Activated CD4-positive, alpha-beta T cell treated with anti-CD3 and anti-CD28 coated beads, Interleukin-2, amount 10 ng/mL, durations not matched to agents 7 days and 5 days (primary cell): ENCODE results near the gene PPARD. TPM values are rescaled to one million over a fixed set of nuclear protein-coding genes. Genes with fewer than 3 reads are reported as not detected.
A peak's percentile ranks its signal among the peaks of the same experiment; 100 is the strongest.

Source experiments
- CTCF ChIA-PET: fragments of 350-600 bp; sonication (Branson Sonifier 250); formaldehyde crosslinking; loops from one replicate; lab custom pipeline; 2021; ENCODE audit warnings: antibody characterized with exemption; lab: Charles Lee
- POLR2A ChIA-PET: fragments of 350-600 bp; sonication (Branson Sonifier 250); formaldehyde crosslinking; loops from one replicate; lab custom pipeline; 2021; ENCODE audit warnings: antibody characterized with exemption; lab: Charles Lee
- DNase-seq: peaks from one replicate; pipeline ENCODE4 v3.0.0-alpha.2; 2020
- H3K27ac Mint-ChIP-seq: one replicate; pipeline ENCODE4 v1.8.0; 2021; ENCODE audit warnings: mild to moderate bottlenecking, moderate library complexity, mixed read lengths
- H3K27me3 Mint-ChIP-seq: one replicate; pipeline ENCODE4 v1.8.0; 2021; ENCODE audit warnings: mixed read lengths
- H3K36me3 Mint-ChIP-seq: one replicate; pipeline ENCODE4 v1.8.0; 2021; ENCODE audit warnings: low read depth, mixed read lengths
- H3K4me1 Mint-ChIP-seq: one replicate; pipeline ENCODE4 v1.8.0; 2021; ENCODE audit warnings: mixed read lengths
- H3K4me3 Mint-ChIP-seq: one replicate; pipeline ENCODE4 v1.8.0; 2021; ENCODE audit warnings: mild to moderate bottlenecking, moderate library complexity, mixed read lengths
- H3K9me3 Mint-ChIP-seq: one replicate; pipeline ENCODE4 v1.8.0; 2021; ENCODE audit warnings: mixed read lengths
- total RNA-seq, 2 experiments: library from RNA; stranded (reverse); gene quantifications; one replicate each; pipeline ENCODE4 v1.2.3, GENCODE V29; 2021

PPARD gene
- total RNA-seq, 2 experiments from 2014 or later, result 24.4 to 25.8 TPM

GRCh38 chr6:35392773-35393672, 50.7 kb downstream of the PPARD start:
- Mint-ChIP-seq H3K9me3 (no peaks in the 10 kb centered on the region), H3K27me3 (no peaks in the 10 kb centered on the region), H3K36me3 (peaks cover 11% of the 10 kb centered on the region), H3K27ac (peak overlapping the region; percentile 96), H3K4me1 (peaks cover 55% of the 10 kb centered on the region), H3K4me3 (no peak overlapping the region)
- CTCF ChIA-PET, result no interaction called here
- POLR2A ChIA-PET, result no interaction called here
- DNase-seq, result no peak

- H3K36me3 Mint-ChIP-seq, result peaks cover 12% of the 10 kb centered on the region
- POLR2A ChIA-PET, result no interaction called here
- peak overlapping the region; percentile 73 for H3K27ac Mint-ChIP-seq
- H3K4me1 Mint-ChIP-seq, result peaks cover 45% of the 10 kb centered on the region
- H3K27me3 Mint-ChIP-seq, result no peaks in the 10 kb centered on the region
- CTCF ChIA-PET, result interaction anchor here (1.3 kb wide), 1 partner anchor 55 kb away, joined by 3 read pairs; no protein-coding TSS in a partner anchor
- no peaks in the 10 kb centered on the region for H3K9me3 Mint-ChIP-seq
- no peak overlapping the region for H3K4me3 Mint-ChIP-seq
- no peak for DNase-seq
Observed at GRCh38 chr6:35396991-35397390, 54.6 kb downstream of the PPARD start.

DNA sequence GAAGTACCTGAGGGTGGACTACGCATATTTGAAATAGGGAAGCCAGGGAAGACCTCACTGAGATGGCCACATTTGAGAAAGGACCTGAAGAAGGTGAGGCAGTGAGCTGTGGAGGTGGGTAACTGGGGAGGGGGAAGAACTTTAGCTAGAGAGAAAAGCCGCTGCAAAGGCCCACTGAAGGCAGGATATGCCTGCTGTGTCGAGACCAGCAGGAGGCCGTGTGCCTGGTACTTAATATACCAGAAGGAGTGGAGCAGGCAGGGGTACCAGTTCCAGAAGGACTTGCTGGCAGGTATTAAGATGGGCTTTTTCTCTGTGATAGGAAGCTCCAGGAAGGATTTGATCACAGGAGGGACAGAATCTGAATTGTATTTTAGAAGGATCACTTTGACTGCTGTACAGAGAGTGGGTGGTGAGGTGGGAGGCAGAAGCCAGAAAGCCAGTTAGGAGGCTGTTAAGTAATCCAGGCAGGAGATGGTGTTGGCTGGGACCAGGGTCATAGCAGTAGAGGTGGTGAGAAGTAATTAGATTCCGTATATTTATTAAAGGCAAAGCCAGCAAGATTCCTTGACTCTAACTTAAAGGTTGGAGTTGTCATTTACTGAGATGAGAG, 55.6 kb downstream of the PPARD start:
- Mint-ChIP-seq H3K4me3 (no peak overlapping the region), H3K4me1 (peaks cover 40% of the 10 kb centered on the region), H3K9me3 (no peaks in the 10 kb centered on the region), H3K36me3 (peaks cover 12% of the 10 kb centered on the region), H3K27ac (peak overlapping the region; percentile 3), H3K27me3 (no peaks in the 10 kb centered on the region)
- ChIA-PET POLR2A (no interaction called here), CTCF (interaction anchor here (0.5 to 1.9 kb wide), 2 partner anchors 18 to 1141 kb away, joined by 3 to 5 read pairs; no protein-coding TSS in a partner anchor)
- DNase-seq, result no peak

DNA sequence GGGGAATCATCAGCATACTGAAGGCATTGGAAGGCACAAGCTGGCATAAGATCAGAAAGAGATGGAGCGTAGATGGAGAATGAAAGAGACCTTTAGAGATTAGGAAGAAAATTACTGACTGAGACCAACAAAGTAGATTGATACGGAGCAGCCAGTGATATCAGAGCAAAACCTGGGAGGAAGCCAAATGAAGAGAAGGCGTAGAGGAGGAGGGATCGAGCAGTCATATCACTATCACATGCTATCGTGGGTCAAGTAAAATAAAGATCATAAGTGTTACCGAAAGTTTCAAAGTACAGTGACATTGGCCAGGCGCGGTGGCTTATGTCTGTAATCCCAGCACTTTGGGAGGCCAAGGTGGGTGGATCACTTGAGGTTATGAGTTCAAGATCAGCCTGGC, 56.2 kb downstream of the PPARD start:
- H3K4me1 Mint-ChIP-seq, result peaks cover 34% of the 10 kb centered on the region
- H3K27me3 Mint-ChIP-seq, result no peaks in the 10 kb centered on the region
- H3K27ac Mint-ChIP-seq, result no peak overlapping the region
- ChIA-PET CTCF (interaction anchor here (0.5 to 1.9 kb wide), 2 partner anchors 17 to 1141 kb away, joined by 3 to 5 read pairs; no protein-coding TSS in a partner anchor), POLR2A (no interaction called here)
- no peaks in the 10 kb centered on the region for H3K9me3 Mint-ChIP-seq
- H3K36me3 Mint-ChIP-seq, result peaks cover 12% of the 10 kb centered on the region
- no peak for DNase-seq
- no peak overlapping the region for H3K4me3 Mint-ChIP-seq

GRCh38 chr6:35400111-35400510, 57.8 kb downstream of the PPARD start:
- peaks cover 8% of the 10 kb centered on the region for H3K36me3 Mint-ChIP-seq
- ChIA-PET CTCF (interaction anchor here (0.6 to 1.8 kb wide), 6 partner anchors 8 to 121 kb away, joined by 3 to 4 read pairs (median 4); partner anchors contain the start of gene FANCE), POLR2A (no interaction called here)
- peaks cover 19% of the 10 kb centered on the region for H3K4me1 Mint-ChIP-seq
- H3K27ac Mint-ChIP-seq, result no peak overlapping the region
- no peaks in the 10 kb centered on the region for H3K27me3 Mint-ChIP-seq
- H3K4me3 Mint-ChIP-seq, result no peak overlapping the region
- H3K9me3 Mint-ChIP-seq, result no peaks in the 10 kb centered on the region
- no peak for DNase-seq

DNA sequence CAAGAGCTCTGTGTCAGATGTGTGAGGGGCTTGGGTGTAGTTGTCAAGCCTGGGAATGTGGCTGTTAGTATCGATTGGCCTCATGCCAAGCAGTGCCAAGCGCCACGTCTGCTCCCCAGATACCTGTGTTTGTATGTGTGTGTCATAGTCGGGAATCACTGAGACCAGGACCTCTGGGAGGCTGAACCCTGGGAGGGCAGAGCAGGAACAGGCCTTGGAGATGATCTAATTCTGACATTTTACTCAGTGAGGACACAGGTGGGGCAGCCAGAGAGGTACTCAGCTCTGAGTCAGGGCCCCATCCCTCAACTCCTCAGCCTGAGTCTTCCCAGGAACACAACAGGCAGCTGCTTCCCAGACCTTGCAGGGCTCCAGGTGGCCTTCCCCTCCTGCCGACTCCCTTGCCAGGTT, 58.5 kb downstream of the PPARD start:
- H3K4me3 Mint-ChIP-seq, result no peak overlapping the region
- H3K9me3 Mint-ChIP-seq, result no peaks in the 10 kb centered on the region
- no peak for DNase-seq
- CTCF ChIA-PET, result interaction anchor here (0.6 to 1.8 kb wide), 7 partner anchors 8 to 121 kb away, joined by 3 to 4 read pairs (median 4); partner anchors contain the start of gene FANCE
- H3K27ac Mint-ChIP-seq, result no peak overlapping the region
- peaks cover 14% of the 10 kb centered on the region for H3K4me1 Mint-ChIP-seq
- H3K36me3 Mint-ChIP-seq, result peaks cover 5% of the 10 kb centered on the region
- H3K27me3 Mint-ChIP-seq, result no peaks in the 10 kb centered on the region
- POLR2A ChIA-PET, result no interaction called here

DNA sequence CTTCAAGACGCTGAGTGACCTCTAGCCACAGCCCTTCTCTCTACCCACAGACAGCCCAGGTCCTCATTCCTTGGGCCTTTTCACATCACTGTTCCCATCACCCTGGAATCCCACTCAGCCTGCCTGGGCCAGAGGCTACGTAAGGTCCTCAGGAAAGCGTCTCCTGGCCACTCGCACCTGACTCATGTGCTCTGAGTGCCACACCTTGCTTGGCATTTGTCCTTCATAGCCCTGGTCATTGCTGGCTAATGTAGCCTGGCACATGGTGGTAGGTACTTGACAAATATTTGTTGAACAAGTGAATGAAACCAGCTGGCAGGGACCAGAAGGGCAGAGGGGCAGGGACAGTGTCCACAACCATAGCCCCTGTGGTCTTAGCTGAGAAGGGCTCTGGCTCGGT, 59.2 kb downstream of the PPARD start:
- Mint-ChIP-seq H3K27ac (no peak overlapping the region), H3K36me3 (peaks cover 5% of the 10 kb centered on the region), H3K4me3 (no peak overlapping the region), H3K27me3 (no peaks in the 10 kb centered on the region), H3K4me1 (peaks cover 14% of the 10 kb centered on the region), H3K9me3 (no peaks in the 10 kb centered on the region)
- ChIA-PET POLR2A (no interaction called here), CTCF (interaction anchor here (0.9 to 1.1 kb wide), 2 partner anchors 10 to 18 kb away, joined by 3 read pairs; no protein-coding TSS in a partner anchor)
- no peak for DNase-seq

GRCh38 chr6:35402136-35402855, 59.9 kb downstream of the PPARD start:
- Mint-ChIP-seq H3K9me3 (no peaks in the 10 kb centered on the region), H3K27me3 (no peaks in the 10 kb centered on the region), H3K36me3 (peaks cover 5% of the 10 kb centered on the region), H3K4me1 (peaks cover 14% of the 10 kb centered on the region), H3K4me3 (no peak overlapping the region), H3K27ac (no peak overlapping the region)
- ChIA-PET CTCF (interaction anchor here (0.9 kb wide), 1 partner anchor 17 kb away, joined by 3 read pairs; no protein-coding TSS in a partner anchor), POLR2A (no interaction called here)
- no peak for DNase-seq

DNA sequence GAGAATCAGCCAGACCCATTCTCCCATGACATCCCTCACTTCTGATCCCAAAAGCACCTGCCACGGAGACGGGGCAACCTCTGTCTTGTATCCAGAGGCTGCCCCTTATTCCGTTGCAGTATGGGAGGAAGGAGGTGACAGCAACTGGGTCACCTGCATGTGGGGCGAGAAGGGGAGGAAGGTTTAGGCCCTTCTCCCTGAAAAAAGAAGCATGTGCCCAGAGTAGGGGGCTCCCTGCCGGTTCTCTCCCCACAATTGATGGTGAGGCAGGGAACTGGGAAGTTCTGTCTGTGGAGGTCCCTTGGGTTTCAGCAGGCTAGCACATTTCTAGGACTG, 60.5 kb downstream of the PPARD start:
- no peaks in the 10 kb centered on the region for H3K27me3 Mint-ChIP-seq

GRCh38 chr6:35403544-35404442, 61.4 kb downstream of the PPARD start:
- peaks cover 10% of the 10 kb centered on the region for H3K4me1 Mint-ChIP-seq
- DNase-seq, result no peak
- ChIA-PET CTCF (interaction anchor here (0.6 to 2.8 kb wide), 6 partner anchors 8 to 241 kb away, joined by 3 to 12 read pairs (median 3); no protein-coding TSS in a partner anchor), POLR2A (no interaction called here)
- H3K9me3 Mint-ChIP-seq, result no peaks in the 10 kb centered on the region
- no peak overlapping the region for H3K4me3 Mint-ChIP-seq
- H3K36me3 Mint-ChIP-seq, result no peaks in the 10 kb centered on the region
- H3K27ac Mint-ChIP-seq, result peak overlapping the region; percentile 16
- H3K27me3 Mint-ChIP-seq, result no peaks in the 10 kb centered on the region

More for the DNA sequence above, 60.5 kb downstream of the PPARD start:
- POLR2A ChIA-PET, result no interaction called here
- Mint-ChIP-seq H3K4me3 (no peak overlapping the region), H3K4me1 (peaks cover 14% of the 10 kb centered on the region), H3K36me3 (peaks cover 5% of the 10 kb centered on the region), H3K9me3 (no peaks in the 10 kb centered on the region), H3K27ac (no peak overlapping the region)
- CTCF ChIA-PET, result no interaction called here
- no peak for DNase-seq

DNA sequence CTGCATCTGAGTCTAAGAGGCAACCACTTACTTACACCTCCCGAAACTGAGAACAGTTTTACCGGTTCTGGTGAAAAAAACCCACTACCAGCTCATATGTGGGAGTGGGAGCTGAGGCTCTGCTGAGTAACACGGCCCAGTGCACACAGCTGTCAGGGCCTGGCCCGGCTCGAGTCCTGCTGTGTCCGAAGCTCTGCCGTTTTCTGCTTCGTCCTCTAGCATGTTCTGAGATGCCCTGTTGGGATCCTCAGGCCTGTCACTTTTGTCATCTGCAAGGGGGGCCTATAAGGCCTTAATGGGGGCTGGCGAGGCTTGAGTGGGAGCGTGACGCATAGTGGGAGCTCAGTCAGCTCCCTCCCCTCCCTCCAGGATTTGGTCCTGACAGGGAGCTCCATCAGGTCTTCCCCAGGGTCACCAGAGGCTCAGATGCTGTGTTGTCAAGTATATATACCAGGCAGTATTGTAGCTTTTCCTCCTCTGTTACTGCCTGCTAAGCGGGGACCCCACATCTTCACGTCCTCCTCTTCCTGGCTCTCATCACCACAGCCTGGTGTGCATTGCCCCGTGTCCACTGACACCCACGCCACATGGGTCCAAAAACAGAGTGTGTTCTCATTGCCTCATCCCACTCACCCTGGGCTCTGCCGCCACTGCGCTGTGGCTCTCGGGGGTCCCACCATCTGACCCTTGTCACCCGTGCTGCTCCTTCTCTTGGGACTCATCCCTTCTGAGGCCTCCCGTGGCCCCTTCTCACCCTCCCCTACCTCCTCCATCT, 64.5 kb downstream of the PPARD start:
- no peaks in the 10 kb centered on the region for H3K9me3 Mint-ChIP-seq
- no peaks in the 10 kb centered on the region for H3K27me3 Mint-ChIP-seq
- H3K27ac Mint-ChIP-seq, result no peak overlapping the region
- no peak overlapping the region for H3K4me3 Mint-ChIP-seq
- ChIA-PET POLR2A (no interaction called here), CTCF (interaction anchor here (0.8 to 2.8 kb wide), 7 partner anchors 8 to 58 kb away, joined by 3 to 12 read pairs (median 3); no protein-coding TSS in a partner anchor)
- peaks cover 27% of the 10 kb centered on the region for H3K4me1 Mint-ChIP-seq
- H3K36me3 Mint-ChIP-seq, result peaks cover 12% of the 10 kb centered on the region
- no peak for DNase-seq
